Activated CD4-positive, alpha-beta T cell treated with anti-CD3 and anti-CD28 coated beads for 48 hours (primary cell): ENCODE data around the gene FTSJ3.

Source experiments
- DNase-seq: peaks from one replicate; pipeline ENCODE4 v3.0.0-alpha.2; 2020

The FTSJ3 gene

GRCh38 chr17:63842540-63843386 is 15.3 kb upstream of the FTSJ3 start, which contains the start of gene SMARCD2:
TSS of gene SMARCD2 (minus strand) at chr17:63842685. CDS start at chr17:63842674, 11 bp downstream.
- DNase-seq = peak; percentile 99

GRCh38 chr17:63842173-63842539 is 14.7 kb upstream of the FTSJ3 start:
- DNase-seq = peak; percentile 54

- peak; percentile 31 for DNase-seq
Measured at GRCh38 chr17:63841350-63842172, 14.1 kb upstream of the FTSJ3 start.

GRCh38 chr17:63840591-63841349 is 13.3 kb upstream of the FTSJ3 start:
- DNase-seq = no peak

GRCh38 chr17:63838631-63839171 is 11.2 kb upstream of the FTSJ3 start:
- DNase-seq = no peak

- no peak for DNase-seq
Measured at GRCh38 chr17:63837962-63838600, 10.6 kb upstream of the FTSJ3 start.

GRCh38 chr17:63837480-63837879 is 10.0 kb upstream of the FTSJ3 start:
- no peak for DNase-seq

- no peak for DNase-seq
Measured at GRCh38 chr17:63836811-63837210, 9.3 kb upstream of the FTSJ3 start.

- no peak for DNase-seq
Measured at GRCh38 chr17:63835167-63835720, 7.8 kb upstream of the FTSJ3 start.

GRCh38 chr17:63834431-63835166 is 7.1 kb upstream of the FTSJ3 start:
- DNase-seq = peak; percentile 54

- DNase-seq = no peak
Measured at GRCh38 chr17:63833741-63834373, 6.4 kb upstream of the FTSJ3 start.

- no peak for DNase-seq
Measured at GRCh38 chr17:63833026-63833740, 5.7 kb upstream of the FTSJ3 start.

GRCh38 chr17:63832455-63832854 is 5.0 kb upstream of the FTSJ3 start:
- DNase-seq = no peak

GRCh38 chr17:63832014-63832413 is 4.6 kb upstream of the FTSJ3 start:
- no peak for DNase-seq

- no peak for DNase-seq
Measured at GRCh38 chr17:63831505-63831904, 4.0 kb upstream of the FTSJ3 start.

- DNase-seq = no peak
Measured at GRCh38 chr17:63830904-63831491, 3.5 kb upstream of the FTSJ3 start.

- no peak for DNase-seq
Measured at GRCh38 chr17:63830278-63830677, 2.8 kb upstream of the FTSJ3 start.

GRCh38 chr17:63828936-63829335 is 1.5 kb upstream of the FTSJ3 start:
- DNase-seq = no peak

- no peak for DNase-seq
Measured at GRCh38 chr17:63827801-63828221, 348 bp upstream of the FTSJ3 start.
